SK-N-SH (cell line): ENCODE measurements around the gene ISCA1.

Experiments used
- CTCF ChIP-seq: fragments of 200-600 bp; sonication (generic); IDR thresholded peaks from 2 replicates; pipeline ENCODE4 v1.6.1; 2017; ENCODE audit warnings: antibody characterized with exemption, mild to moderate bottlenecking, moderate library complexity
- ELF1 ChIP-seq: IDR thresholded peaks from 2 replicates; pipeline ENCODE4 v1.4.0; 2012
- RFX5 ChIP-seq: IDR thresholded peaks from 2 replicates; pipeline ENCODE4 v1.6.1; 2012; ENCODE audit warnings: mild to moderate bottlenecking, improper control_type of control experiment, low read length
- TCF12 ChIP-seq: IDR thresholded peaks from 2 replicates; pipeline ENCODE4 v1.4.0; 2012
- USF1 ChIP-seq: IDR thresholded peaks from 2 replicates; pipeline ENCODE4 v1.4.0; 2012; ENCODE audit warnings: low read depth, borderline replicate concordance

GRCh38 chr9:86256653-86257052, 25.7 kb downstream of the ISCA1 start:
- TF ChIP-seq RFX5, result no peak
- no peak for TF ChIP-seq CTCF
- TF ChIP-seq USF1, result no peak
- TF ChIP-seq ELF1, result no peak
- TF ChIP-seq TCF12, result no peak
